Activated T-cell treated with anti-CD3 and anti-CD28 coated beads for 1 hour (primary cell): ENCODE results near the gene PID1.
"Not testable (repeated sequence)": the region's sequence is repeated elsewhere in the genome, so short reads cannot be mapped to it uniquely, and the experiment has no call there.

Experiments
- DNase-seq: peaks from one replicate; pipeline ENCODE4 v3.0.0-alpha.2; 2020; ENCODE audit warnings: low read depth

The PID1 gene

DNA sequence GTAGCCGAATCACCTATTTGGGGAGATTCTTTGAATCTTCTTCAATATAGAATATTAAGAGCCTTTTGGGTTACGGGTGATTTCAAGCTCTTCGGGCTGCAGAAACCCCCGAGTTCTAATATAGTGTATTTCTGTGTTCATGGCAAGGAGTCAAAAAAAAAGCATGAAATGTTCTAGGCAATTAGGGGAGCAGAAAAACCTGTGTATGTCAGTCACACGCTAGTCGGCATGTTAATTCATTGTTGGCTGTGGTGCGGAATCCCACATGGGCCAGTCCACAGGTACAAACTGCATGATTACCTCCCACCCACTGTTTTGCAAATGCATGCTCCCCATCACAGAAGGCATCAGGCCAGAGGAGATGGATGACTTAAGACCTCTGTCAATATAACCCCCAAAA, 161.9 kb downstream of the PID1 start:
- no peak for DNase-seq

GRCh38 chr2:229107601-229108000, 163.5 kb downstream of the PID1 start:
- no peak for DNase-seq

- no peak for DNase-seq
These were observed 166.1 kb downstream of the PID1 start for GRCh38 chr2:229104974-229105387.

DNA sequence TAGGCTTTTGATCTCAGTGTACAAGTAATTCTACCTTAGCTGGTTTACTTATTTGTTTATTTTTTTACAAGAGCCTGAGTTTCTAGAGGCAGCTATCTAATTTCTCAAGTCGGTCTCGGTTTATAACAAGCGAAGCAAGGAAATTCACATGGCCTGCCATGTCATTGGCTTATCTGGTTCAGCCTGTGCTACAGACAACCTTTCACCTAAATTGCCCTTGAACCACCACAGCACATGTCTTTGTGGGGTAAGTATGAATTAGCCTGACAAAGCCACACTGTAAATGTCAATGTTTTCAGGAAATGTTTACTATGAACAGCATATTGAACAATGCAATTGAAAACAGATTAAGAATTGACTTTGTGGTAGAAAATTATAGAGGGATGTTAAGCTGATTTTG, 167.1 kb downstream of the PID1 start:
- no peak for DNase-seq

- DNase-seq: no peak
These were observed 169.8 kb downstream of the PID1 start for GRCh38 chr2:229101314-229101713.

- DNase-seq: no peak
These were observed 171.9 kb downstream of the PID1 start for GRCh38 chr2:229099231-229099630.

- DNase-seq: no peak
These were observed 172.3 kb downstream of the PID1 start for GRCh38 chr2:229098801-229099200.

- DNase-seq: no peak
These were observed 174.5 kb downstream of the PID1 start for GRCh38 chr2:229096409-229097066.

DNA sequence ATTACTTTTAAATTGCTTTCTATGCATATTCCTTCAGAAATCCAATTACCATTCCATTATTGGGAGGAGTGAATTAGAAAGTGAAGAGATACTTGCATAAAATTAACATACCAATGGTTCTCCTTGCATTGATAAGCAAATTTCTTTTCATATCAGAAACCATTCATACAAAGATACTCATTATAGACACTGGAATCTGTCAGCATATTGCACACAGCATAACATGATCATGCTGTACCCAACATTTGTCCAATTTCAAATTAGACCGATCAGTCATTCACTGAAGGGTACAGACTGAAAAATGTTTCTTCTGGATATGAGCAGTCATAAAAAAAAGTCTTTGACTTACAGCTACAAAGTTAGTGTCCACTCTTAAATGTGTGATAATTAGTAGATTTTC, 175.6 kb downstream of the PID1 start:
- no peak for DNase-seq

DNA sequence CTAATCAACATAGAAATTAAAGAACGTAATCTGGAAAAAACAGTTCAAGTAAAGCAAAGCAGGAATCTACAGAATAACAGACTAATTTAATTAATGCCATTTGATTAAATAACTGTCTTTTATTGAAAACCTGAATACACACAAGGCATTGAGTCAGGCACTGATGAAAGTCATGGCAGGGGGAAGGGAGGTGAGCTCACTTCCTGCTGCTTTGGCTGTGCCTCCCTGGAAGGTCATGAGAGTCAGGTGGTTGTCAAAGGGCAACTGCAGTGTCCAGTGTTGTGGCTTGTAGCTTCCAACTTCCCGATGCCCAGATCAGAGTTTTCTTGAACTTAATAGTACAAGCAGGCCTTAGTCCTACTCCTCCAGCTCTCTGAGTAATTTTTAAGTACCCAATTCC, 180.9 kb downstream of the PID1 start:
- DNase-seq: no peak

- DNase-seq: no peak
These were observed 181.3 kb downstream of the PID1 start for GRCh38 chr2:229089776-229090175.

GRCh38 chr2:229088966-229089700, 182.0 kb downstream of the PID1 start:
- DNase-seq: no peak

DNA sequence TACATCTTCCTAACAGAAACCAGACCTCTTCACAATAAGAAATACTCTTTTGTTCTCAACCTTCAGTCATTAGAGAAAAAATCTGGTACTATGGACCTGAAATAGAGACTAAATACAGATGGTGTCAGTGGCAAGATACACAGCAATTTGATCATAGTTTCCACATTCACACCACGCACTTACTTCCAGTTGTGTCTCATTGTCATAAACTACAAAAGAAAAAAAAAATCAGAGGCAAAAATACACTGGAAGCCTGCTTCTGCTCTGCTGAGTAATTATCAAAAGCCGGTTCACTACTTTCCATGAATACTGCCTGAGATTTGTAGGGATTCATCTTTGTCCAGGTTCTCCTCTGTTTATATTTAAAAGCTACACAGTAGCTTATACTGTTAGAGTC, 182.6 kb downstream of the PID1 start:
- DNase-seq: no peak

DNA sequence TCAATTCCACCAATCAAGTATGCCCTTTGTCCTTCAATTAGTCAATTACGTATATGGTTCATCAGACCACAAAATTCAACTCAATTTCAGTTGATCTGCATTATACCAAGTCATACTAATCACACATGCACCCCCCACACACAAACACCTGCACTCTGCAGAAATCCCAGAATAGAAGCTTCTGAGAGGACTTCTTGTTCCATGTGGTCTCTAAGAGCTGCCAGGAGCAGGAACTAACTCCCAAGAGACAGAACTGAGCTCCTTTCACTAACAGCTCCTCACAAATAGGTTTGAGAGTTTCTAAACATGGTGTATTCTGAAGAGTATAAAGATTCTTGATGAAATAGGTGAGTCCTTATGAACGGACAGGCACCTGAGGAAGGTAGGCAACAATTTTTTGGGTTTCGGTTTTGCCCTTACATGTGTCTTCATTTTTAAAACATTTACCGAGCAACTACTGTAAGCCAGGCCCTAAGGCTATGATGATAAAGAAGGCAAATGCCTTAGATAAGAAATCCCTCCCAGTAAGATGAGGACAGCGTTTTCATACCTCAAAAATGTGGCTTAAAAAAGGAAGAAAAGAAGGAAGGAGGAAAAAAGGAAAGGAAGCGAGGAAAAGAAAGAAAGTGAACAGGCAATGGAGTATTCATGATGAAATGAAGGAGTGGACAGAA, 183.1 kb downstream of the PID1 start:
- no peak for DNase-seq

- no peak for DNase-seq
These were observed 183.8 kb downstream of the PID1 start for GRCh38 chr2:229087267-229087666.

DNA sequence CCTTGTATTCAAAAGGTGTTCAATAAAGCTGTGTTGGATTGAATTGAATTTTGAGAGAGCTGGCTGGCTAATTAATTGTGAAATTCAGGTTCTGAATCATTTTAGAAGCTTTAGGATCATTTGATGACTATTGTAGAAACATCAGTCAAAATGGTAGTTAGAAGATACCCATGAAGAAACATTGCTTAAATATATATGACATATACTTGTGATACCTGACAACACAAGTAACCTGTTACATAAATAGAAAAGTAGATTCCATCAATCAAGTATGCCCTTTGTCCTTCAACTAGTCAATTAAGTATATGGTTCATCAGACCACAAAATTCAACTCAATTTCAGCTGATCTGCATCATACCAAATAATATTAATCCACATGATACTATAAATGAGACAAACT, 185.6 kb downstream of the PID1 start:
- no peak for DNase-seq

- DNase-seq: no peak
These were observed 186.6 kb downstream of the PID1 start for GRCh38 chr2:229084447-229084846.

DNA sequence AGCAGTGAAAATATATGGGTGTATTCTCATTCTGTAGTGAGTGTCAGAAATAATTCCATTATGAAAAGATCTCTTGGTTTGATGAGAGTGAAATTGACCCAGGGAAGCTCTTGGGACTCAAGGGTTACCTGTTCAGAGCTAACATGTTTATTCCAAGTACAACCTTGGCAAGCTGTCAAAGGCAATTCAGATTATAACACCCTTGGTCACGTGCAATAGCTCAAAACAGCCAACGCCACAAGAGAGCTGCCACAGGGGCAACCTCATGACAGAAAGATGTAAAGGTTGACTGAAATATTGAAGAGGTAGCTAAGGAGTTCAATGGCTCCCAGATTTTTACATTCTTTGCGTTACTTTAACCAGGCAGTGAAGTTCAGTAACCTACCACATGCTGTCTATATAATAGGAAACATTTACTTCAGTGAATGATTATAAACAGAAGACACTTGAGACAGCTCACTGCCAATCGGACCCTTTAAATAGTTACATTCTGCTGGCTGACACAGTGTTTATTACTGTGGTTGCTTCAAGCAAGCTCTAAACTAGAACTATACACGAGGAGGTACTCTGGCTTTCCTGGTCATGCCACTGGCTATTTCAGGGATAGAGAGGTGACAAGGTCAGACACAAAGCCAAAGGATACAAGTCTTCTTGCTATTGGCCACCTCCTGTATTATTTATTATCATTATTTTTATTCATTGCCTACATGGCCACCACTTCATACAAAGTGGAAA, 187.3 kb downstream of the PID1 start:
- no peak for DNase-seq

GRCh38 chr2:229081411-229081810, 189.7 kb downstream of the PID1 start:
- no peak for DNase-seq

GRCh38 chr2:229080172-229080571, 190.9 kb downstream of the PID1 start:
- no peak for DNase-seq

DNA sequence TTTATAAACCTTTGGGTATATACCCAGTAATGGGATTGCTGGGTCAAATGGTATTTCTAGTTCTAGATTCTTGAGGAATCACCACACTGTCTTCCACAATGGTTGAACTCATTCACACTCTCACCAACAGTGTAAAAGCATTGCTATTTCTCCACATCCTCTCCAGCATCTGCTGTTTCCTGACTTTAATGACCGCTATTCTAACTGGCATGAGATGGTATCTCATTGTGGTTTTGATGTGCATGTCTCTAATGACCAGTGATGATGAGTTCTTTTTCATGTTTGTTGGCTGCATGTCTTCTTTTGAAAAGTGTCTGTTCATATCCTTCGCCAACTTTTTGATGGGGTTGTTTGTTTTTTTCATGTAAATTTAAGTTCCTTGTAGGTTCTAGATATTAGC, 194.2 kb downstream of the PID1 start:
- not testable (repeated sequence) for DNase-seq

GRCh38 chr2:229073935-229074334, 197.2 kb downstream of the PID1 start:
- no peak for DNase-seq
